Astrocyte (in vitro differentiated cells and primary cell): ENCODE data around the gene COL23A1. TPM values are rescaled to one million over a fixed set of nuclear protein-coding genes. Genes with fewer than 3 reads are reported as not detected.

Experiments used
- DNase-seq: peaks from one replicate; pipeline ENCODE4 v3.0.0-alpha.2; 2010; ENCODE audit warnings: low read depth
- FAIRE-seq: peaks from 2 replicates; lab custom pipeline; 2011; peaks lifted over from hg19 to GRCh38; lab: Jason Lieb, UNC
- H2AFZ ChIP-seq: 2 replicates; pipeline ENCODE4 v1.6.0; 2012; ENCODE audit warnings: low read depth, low read length, inconsistent platforms
- H3K27ac ChIP-seq: 2 replicates; pipeline ENCODE4 v1.5.1; 2011; ENCODE audit warnings: low read depth, low read length, inconsistent platforms
- H3K27me3 ChIP-seq: 2 replicates; pipeline ENCODE4 v1.6.0; 2011; ENCODE audit warnings: low read length, inconsistent platforms; ENCODE audit not compliant: insufficient read depth
- H3K36me3 ChIP-seq: 2 replicates; pipeline ENCODE4 v1.5.1; 2011; ENCODE audit warnings: low read length, inconsistent platforms; ENCODE audit not compliant: insufficient read depth
- H3K4me1 ChIP-seq: 2 replicates; pipeline ENCODE4 v1.5.1; 2011; ENCODE audit warnings: low read length, inconsistent platforms; ENCODE audit not compliant: insufficient read depth
- H3K4me2 ChIP-seq: 2 replicates; pipeline ENCODE4 v1.6.0; 2012; ENCODE audit warnings: low read length, inconsistent platforms
- H3K4me3 ChIP-seq: 2 replicates; pipeline ENCODE4 v1.5.1; 2011; ENCODE audit warnings: low read depth, mild to moderate bottlenecking, low read length, inconsistent platforms; ENCODE audit not compliant: insufficient read depth
- H3K79me2 ChIP-seq: 2 replicates; pipeline ENCODE4 v1.6.0; 2012; ENCODE audit warnings: mild to moderate bottlenecking, low read length, inconsistent platforms; ENCODE audit not compliant: insufficient read depth
- H3K9ac ChIP-seq: 2 replicates; pipeline ENCODE4 v1.6.0; 2012; ENCODE audit warnings: mild to moderate bottlenecking, low read length, inconsistent platforms
- H3K9me3 ChIP-seq: 2 replicates; pipeline ENCODE4 v1.5.1; 2012; ENCODE audit warnings: low read depth, mild to moderate bottlenecking, low read length, inconsistent platforms; ENCODE audit not compliant: insufficient read depth
- H4K20me1 ChIP-seq: 2 replicates; pipeline ENCODE4 v1.6.0; 2012; ENCODE audit warnings: low read length, inconsistent platforms; ENCODE audit not compliant: insufficient read depth
- H3K27ac Mint-ChIP-seq: one replicate; pipeline ENCODE4 v1.8.0; 2021; ENCODE audit warnings: mild to moderate bottlenecking, mixed read lengths; ENCODE audit not compliant: unreplicated experiment
- H3K27me3 Mint-ChIP-seq: one replicate; pipeline ENCODE4 v1.8.0; 2021; ENCODE audit warnings: low read depth, mixed read lengths; ENCODE audit not compliant: unreplicated experiment
- H3K36me3 Mint-ChIP-seq: one replicate; pipeline ENCODE4 v1.8.0; 2021; ENCODE audit warnings: low read depth, mixed read lengths; ENCODE audit not compliant: unreplicated experiment
- H3K4me1 Mint-ChIP-seq: one replicate; pipeline ENCODE4 v1.8.0; 2021; ENCODE audit warnings: low read depth, mixed read lengths; ENCODE audit not compliant: unreplicated experiment
- H3K4me3 Mint-ChIP-seq: one replicate; pipeline ENCODE4 v1.8.0; 2021; ENCODE audit warnings: mild to moderate bottlenecking, moderate library complexity, mixed read lengths; ENCODE audit not compliant: unreplicated experiment
- H3K9me3 Mint-ChIP-seq: one replicate; pipeline ENCODE4 v1.8.0; 2021; ENCODE audit warnings: mild to moderate bottlenecking, mixed read lengths; ENCODE audit not compliant: unreplicated experiment
- CTCF ChIP-seq: IDR thresholded peaks from 2 replicates; pipeline ENCODE4 v1.5.1; 2011; ENCODE audit warnings: low read depth, mild to moderate bottlenecking, inconsistent platforms, low read length, moderate library complexity; ENCODE audit not compliant: insufficient read depth
- EZH2 ChIP-seq: IDR thresholded peaks from 2 replicates; pipeline ENCODE4 v1.6.1; 2012; ENCODE audit warnings: mild to moderate bottlenecking, low read length, inconsistent platforms; ENCODE audit not compliant: insufficient read depth
- total RNA-seq: library from RNA; stranded (reverse); gene quantifications from 2 replicates; pipeline ENCODE4 v1.2.1, GENCODE V29; 2021

COL23A1 gene
- total RNA-seq, 1 donor from 2014 or later: 0.16 TPM

- Histone ChIP-seq H4K20me1 (no peaks in the 10 kb centered on the region), H2AFZ (no peak overlapping the region), H3K27me3 (no peaks in the 10 kb centered on the region), H3K9ac (no peak overlapping the region), H3K36me3 (no peaks in the 10 kb centered on the region), H3K4me1 (no peaks in the 10 kb centered on the region), H3K4me3 (no peak overlapping the region), H3K4me2 (no peak overlapping the region), H3K9me3 (no peaks in the 10 kb centered on the region), H3K27ac (no peak overlapping the region), H3K79me2 (no peaks in the 10 kb centered on the region)
- TF ChIP-seq EZH2: no peak
- TF ChIP-seq CTCF: no peak
- Mint-ChIP-seq H3K4me1 (peaks cover 2% of the 10 kb centered on the region), H3K4me3 (no peak overlapping the region), H3K27ac (no peak overlapping the region), H3K27me3 (peaks cover 60% of the 10 kb centered on the region), H3K9me3 (peaks cover 3% of the 10 kb centered on the region), H3K36me3 (peaks cover 2% of the 10 kb centered on the region)
- no peak for FAIRE-seq
- no peak for DNase-seq
Measured at GRCh38 chr5:178377583-178378270, 212.5 kb downstream of the COL23A1 start.

GRCh38 chr5:178376921-178377582 lies 213.1 kb downstream of the COL23A1 start:
- Histone ChIP-seq H3K4me3 (no peak overlapping the region), H3K79me2 (no peaks in the 10 kb centered on the region), H3K27ac (no peak overlapping the region), H3K9me3 (no peaks in the 10 kb centered on the region), H3K36me3 (no peaks in the 10 kb centered on the region), H3K9ac (no peak overlapping the region), H2AFZ (no peak overlapping the region), H3K4me2 (no peak overlapping the region), H3K27me3 (no peaks in the 10 kb centered on the region), H3K4me1 (peaks cover 2% of the 10 kb centered on the region), H4K20me1 (no peaks in the 10 kb centered on the region)
- Mint-ChIP-seq H3K27ac (no peak overlapping the region), H3K4me3 (no peak overlapping the region), H3K4me1 (peaks cover 2% of the 10 kb centered on the region), H3K9me3 (peaks cover 3% of the 10 kb centered on the region), H3K27me3 (peaks cover 59% of the 10 kb centered on the region), H3K36me3 (peaks cover 2% of the 10 kb centered on the region)
- no peak for DNase-seq
- TF ChIP-seq CTCF (no peak), EZH2 (no peak)
- FAIRE-seq: no peak

- Mint-ChIP-seq H3K27ac (no peak overlapping the region), H3K4me3 (no peak overlapping the region), H3K9me3 (peaks cover 5% of the 10 kb centered on the region), H3K4me1 (peaks cover 2% of the 10 kb centered on the region), H3K36me3 (peaks cover 2% of the 10 kb centered on the region), H3K27me3 (peaks cover 53% of the 10 kb centered on the region)
- no peak overlapping the region for H3K4me3 ChIP-seq
- H3K9ac ChIP-seq: no peak overlapping the region
- no peak overlapping the region for H3K4me2 ChIP-seq
- no peaks in the 10 kb centered on the region for H4K20me1 ChIP-seq
- FAIRE-seq (no peak), DNase-seq (no peak)
- H3K9me3 ChIP-seq: no peaks in the 10 kb centered on the region
- H3K79me2 ChIP-seq: no peaks in the 10 kb centered on the region
- no peaks in the 10 kb centered on the region for H3K36me3 ChIP-seq
- H3K4me1 ChIP-seq: peaks cover 4% of the 10 kb centered on the region
- H2AFZ ChIP-seq: no peak overlapping the region
- no peak overlapping the region for H3K27ac ChIP-seq
- no peaks in the 10 kb centered on the region for H3K27me3 ChIP-seq
- TF ChIP-seq CTCF (no peak), EZH2 (no peak)
Measured at GRCh38 chr5:178375348-178375747, 214.8 kb downstream of the COL23A1 start.
